GM19372 (cell line): ENCODE results near the gene CYP2U1.
A peak's percentile ranks its signal among the peaks of the same experiment; 100 is the strongest.

ENCODE experiments used
- ATAC-seq: cut with Tn5 transposase; IDR thresholded peaks from one replicate; pipeline ENCODE4 v1.9.1; 2021; ENCODE audit warnings: mild to moderate bottlenecking, low read depth, moderate library complexity; ENCODE audit not compliant: unreplicated experiment

The CYP2U1 gene

DNA sequence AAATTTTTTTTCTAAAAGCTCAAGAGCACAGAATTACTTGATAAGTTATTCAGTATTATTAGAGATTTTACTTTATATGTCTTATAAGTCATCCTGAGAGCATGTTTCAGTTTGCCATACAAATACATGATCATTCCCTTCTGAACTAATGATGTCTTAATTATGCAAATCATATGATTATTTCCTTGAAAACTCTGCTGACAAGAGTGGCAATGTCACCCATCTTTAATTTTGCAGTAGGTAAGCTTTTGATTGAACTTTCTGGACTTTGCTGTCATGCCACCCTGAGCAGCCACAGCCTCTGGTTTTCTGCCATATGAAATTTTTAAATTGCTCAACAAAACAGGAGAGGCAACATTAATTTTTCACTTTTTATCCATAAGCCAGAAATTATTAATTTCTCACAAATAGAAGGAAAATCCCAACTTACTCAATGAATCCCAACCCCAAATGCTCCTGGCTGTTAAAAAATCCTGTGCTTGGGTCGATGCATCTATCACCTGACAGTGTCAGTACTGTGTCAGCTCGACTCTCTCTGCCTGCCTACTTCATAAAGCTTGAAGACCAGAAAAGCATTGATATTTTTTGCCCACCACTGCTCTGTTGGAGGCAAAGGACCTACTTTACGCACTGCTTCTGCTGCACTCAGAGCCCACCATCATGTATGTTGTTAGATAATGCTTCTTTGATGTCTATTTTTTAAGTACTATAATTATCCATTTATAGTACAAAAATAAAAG is 46.8 kb downstream of the CYP2U1 start:
- ATAC-seq, result no peak

DNA sequence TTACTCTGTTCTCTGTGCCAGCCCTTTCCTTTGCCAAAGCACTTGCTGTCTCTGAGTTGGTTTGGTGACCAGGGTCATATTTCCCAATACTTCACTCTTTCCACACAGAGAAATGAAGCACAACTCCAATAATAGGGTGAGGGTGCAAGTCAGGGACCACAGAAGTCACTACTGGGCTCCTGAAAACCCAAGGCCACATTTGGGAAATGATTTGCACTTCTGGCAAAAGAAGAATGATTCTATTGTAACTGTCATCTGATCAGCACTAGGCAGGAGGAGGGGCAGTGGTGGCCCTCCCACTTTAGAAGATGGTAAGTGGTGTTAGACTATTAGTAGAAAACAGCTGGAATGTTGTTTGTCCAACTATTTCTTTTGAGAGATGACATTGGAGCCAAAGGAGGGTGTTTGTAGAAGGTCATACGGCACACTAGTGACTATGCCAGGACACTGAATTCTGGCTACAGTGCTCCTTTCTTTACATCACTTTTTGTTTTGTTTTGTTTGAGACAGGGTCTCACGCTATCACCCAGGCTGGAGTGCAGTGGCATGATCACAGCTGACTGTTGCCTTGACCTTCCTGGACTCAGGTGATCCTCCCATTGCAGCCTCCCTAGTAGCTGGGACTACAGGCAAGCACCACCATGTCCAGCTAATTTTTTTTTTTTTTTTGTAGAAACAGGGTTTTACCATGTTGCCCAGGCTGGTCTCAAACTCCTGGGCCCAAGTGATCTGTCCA is 47.5 kb downstream of the CYP2U1 start:
- no peak for ATAC-seq

DNA sequence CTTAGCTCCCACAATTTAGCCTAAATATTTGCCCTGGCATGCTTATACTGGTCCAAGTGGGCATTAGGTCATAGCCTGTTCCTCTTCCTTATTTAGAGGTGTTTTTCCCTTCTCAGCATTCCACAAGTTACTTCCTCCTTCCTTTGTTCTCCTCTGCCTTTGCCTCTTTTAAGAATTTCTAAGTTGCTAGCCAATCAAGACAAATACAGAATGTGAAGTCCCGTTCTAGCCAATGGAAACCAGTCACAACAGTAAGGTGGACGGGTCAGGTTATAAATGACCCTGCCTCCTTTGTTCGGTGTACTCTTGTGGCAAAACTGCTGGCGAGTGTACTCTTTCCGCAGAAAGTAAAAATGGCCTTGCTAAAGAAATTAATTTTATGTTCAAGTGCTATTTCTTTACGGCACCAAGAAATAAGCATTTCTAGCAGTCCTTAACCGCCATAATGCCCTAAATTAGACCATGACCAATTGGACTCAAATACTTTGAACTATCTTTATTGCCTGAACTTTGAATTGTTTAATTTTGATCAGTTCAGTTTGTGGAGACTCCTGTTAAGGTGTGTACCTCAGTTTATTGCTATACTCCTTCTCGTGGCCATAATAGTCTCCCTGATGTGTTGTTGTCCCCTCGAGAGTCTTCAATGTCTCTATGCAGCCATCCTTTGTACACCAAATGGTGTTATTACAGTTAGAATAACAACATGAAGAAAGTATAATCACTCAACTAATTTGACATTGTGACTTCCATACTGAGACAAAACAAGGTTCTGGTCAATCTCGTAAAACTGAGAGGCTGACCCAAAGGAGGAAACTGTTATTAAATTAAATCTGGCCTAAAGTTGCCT is 56.8 kb downstream of the CYP2U1 start:
- ATAC-seq, result no peak

DNA sequence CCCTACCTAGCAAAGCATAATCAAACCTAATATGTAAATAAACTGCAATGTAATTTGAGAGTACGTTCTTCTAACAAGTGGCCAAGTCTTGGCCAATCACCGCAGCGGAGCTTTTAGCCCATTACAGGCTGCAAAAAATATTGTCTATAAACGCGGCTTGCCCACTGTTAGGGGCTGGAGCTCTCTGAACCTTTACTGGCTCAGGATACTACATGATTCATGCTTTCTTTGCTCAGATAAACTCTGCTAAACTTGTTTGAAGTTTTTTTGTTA is 57.4 kb downstream of the CYP2U1 start:
- ATAC-seq, result no peak

DNA sequence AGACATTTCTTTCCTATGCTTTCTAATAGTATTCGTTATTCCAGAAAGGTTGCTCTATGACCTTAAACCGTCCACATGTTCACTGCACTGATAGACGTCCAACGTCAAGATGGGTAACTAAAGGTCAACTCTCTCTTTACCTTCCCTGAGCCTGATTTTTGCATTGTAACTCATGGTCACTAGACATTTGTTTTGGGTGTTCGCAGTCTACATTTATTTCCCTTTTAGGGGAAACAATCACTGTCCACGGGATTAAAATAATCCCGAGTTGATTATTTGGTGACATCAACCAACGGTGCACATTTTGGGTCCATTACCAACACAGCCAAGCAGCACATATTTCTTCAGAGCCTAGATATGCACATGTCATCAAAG is 57.8 kb downstream of the CYP2U1 start:
- ATAC-seq, result no peak

DNA sequence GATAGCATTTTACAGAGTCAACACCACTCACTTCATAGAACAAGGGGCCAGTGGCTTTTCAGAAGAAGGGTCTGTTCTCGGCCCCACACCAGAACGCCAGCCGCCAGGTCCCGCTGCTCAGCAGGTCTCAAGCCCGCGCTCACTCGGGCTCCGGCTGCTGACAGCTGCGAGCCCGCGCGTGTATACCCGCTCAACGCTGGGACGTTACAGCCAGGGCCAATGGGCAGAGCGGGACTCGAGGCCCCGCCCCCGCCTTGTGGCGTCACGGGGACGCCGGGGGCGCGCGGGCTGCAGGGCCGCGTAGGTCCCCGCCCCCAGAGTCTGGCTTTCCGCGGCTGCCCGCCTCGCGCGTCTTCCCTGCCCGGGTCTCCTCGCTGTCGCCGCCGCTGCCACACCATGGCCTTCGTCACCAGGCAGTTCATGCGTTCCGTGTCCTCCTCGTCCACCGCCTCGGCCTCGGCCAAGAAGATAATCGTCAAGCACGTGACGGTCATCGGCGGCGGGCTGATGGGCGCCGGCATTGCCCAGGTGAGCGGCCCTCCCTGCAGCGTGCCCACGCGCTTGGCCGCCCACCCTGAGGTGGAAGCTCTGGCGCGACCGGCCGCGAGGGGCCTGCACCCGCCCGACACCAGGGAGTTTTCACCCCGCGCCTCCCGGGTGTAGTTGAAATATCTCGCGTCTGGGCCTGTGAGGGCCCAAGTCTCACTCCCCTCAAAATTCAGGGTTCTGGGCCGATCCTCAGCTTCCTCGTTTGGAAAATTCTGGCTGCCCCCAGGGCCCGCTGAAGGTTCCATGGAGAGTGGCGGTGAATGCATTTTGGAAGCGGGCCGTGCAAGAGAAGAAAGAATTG is 58.4 kb downstream of the CYP2U1 start, which contains the start of gene HADH:
HADH (plus strand) TSS at position 353 of the 850 bp plus-strand sequence; CDS start at position 397, 44 bp downstream.
- peak; percentile 94 for ATAC-seq

DNA sequence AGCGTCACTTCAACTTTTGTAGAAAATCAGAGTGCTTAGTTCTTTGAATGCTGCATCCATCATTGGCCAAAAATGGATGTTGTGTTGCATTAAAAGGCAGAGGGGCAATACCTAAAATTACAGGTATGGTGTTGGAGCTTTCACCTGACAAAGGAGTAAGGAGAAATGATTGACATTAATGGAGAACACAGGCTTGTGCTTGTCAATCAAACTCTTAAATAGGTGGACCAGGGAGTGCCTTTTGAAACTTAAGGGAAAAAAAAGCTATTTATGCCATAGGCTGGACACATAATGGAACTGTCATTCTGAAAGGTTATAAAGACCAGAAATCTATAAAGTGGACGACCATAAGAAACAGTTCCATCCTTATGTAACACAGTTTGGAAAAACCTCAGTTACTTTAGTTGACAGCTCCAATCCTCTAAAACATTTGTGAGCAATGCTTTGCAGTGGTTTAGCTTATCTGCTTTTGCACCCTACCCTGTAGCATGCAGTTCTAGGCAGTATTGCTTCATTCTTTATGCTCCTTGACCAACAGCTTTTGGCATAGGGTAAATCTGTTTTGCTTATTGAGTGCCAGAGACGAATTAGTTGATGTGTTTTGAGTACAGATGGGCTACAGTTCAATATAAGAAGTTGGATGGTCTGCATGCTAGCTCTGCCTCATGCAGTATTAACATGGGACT is 60.7 kb downstream of the CYP2U1 start:
- no peak for ATAC-seq

DNA sequence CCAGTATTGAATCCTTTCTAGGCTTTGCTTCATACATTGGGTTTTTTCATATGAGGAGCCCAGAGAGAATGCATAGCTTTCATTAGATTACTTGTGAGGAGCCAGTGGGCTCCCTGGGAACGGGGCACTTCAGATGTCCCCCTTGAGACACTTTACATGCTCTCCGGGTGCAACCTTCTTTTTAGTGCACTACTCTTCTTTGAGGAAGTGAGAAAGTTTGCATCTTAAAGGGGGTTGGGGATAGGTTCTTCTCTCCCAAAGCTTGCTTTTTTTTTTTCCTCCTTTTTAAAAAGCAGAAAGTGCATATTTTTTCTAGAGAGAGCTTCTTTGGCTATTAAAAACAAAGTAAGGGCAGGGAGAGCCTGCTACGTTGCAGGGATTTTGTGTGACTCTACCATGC is 62.6 kb downstream of the CYP2U1 start:
- ATAC-seq, result peak; percentile 28

DNA sequence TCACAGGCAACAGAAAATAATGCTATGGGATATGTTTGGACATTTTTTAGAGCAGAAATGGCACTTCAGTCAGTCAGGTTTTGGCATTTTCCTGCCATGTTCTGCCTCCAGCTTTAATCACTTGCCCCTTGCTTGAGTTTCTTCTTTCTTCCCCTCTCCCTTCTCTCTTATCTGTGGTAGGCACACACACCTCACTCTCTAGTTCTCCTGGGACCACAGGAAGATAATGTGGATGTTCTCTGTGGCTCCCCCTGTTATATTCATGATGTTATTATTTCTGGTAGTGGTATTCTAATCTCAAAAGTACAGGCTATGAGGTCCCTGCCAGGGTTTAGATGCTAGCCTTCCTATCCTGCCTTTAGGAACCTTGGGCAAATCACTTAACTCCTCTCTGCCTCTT is 63.5 kb downstream of the CYP2U1 start:
- ATAC-seq, result no peak

DNA sequence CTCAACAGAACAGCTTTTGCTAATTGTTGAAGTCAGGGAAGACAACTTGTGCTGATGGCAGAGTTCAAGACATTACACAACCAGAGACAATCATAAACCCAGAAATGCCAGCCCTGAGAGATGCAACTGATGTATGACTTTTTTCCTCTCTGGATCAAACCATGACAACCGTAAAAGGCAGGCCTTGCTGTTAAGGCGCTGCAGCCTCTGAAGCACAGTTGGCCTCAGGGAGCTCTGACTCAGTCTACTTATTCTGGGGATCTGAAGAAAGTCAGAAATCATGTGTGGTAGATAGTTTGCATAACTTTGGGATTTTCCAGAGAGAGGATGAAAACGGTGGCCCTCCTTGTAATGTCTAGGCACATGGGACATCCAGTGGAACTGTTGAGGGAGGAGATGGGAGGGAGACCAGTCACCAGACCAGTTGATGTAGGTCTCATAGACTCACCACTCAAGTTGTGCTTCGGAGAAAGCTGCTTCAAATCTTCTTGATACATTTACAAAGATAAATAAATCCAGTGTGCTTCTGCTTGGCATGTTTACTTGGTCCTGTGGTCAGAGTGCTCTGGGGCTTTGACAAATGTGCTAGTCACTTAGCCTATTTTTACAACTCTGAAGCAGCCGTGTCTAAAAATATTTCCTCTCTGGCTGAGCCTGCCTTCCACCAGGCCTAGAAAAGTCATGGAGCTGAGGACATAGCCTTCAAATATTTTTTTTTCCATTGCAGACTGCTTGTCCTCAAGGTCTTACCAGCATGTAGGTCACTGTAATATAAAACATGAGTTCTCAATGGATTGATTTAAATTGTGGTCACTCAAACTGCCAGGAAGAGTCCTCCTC is 65.8 kb downstream of the CYP2U1 start:
- ATAC-seq, result no peak

DNA sequence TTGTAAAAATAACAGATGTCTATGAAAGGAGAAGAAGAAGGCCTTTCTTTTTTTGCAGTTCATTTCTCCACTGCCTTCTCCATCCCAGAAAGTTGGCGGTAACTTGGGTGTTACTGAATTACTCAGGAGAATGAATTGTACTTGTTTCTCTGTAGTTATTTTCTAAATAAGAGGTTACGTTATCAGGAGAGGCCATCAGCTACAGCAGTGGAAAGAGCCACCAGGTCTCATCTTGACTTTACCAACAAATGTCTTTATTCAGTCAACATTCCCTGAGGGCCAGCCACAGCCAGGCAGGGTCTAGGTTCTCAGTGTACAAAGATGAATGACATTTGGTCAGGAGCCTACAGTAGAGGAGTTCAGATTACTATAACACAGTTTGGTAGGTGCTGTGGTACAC is 66.4 kb downstream of the CYP2U1 start:
- ATAC-seq, result no peak

DNA sequence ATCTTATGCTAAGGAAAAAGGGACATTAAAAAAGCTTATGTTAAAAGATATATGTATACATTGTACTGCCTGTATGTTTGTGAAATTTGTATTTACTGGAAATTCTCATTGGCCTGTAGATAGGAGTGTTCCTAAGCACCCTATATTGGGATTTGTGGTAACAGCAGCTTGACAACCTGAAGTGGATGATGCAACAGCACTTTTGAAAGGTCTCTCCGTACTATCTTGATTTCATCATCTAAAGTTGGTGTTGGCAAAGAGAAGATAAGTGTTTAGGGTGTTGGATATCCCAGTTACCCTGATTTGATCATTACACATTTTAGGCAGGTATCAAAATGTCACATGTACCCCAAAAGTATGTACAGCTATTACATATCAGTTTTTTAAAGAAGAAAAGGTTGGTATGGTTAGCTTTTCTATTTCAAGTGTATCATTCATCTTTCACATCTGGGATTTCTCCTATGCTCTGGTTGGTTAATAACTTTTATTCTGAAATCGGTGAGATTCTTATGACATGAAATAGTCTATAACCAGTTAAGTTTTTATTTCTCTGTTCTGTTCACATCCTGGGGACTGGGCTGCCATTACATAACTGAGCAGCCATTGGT is 68.7 kb downstream of the CYP2U1 start:
- ATAC-seq, result no peak

DNA sequence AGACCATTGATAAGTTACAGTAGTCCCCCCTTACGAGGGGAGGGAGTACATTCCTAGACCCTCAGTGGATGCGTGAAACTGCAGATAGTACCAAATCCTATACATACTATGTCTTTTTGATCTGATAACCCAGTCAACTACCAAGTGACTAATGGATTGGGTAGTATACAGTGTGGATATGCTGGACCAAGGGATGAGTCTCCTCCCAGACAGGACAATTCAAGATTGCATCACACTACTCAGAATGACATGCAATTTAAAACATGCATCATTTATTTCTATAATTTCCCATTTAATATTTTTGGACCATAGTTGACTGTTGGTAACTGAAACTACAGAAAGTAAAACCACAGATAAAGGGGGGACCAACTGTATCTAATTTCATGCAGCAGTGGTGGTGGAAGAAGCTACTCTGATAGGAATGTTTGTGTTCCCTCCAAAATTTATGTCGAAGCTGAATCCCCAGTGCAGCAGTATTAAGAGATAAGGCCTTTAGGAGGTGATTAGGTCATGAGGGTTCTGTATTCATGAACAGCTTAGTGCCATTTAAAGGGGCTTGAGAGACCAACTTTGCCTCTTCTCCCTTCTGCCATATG is 70.3 kb downstream of the CYP2U1 start:
- ATAC-seq, result no peak
